Activated T-helper 1 cell treated with anti-CD3 and anti-CD28 coated beads, Interleukin-12 subunit alpha, Interleukin-12 subunit beta, Interleukin-2, Interleukin-4 antibody, amounts not matched to agents 30 ng/mL and 10 ng/mL and 1 ng/mL, durations not matched to agents 14 hours and 24 hours and 36 hours (primary cell): ENCODE measurements around the gene RCOR3. TPM values are rescaled to one million over a fixed set of nuclear protein-coding genes. Genes with fewer than 3 reads are reported as not detected.
"Not testable (repeated sequence)": the region's sequence is repeated elsewhere in the genome, so short reads cannot be mapped to it uniquely, and the experiment has no call there.

Source experiments
- DNase-seq: peaks from one replicate; pipeline ENCODE4 v3.0.0; 2021; ENCODE audit warnings: low spot score
- H3K27ac Mint-ChIP-seq: one replicate; pipeline ENCODE4 v1.8.0; 2021; ENCODE audit warnings: mild to moderate bottlenecking, mixed read lengths
- H3K27me3 Mint-ChIP-seq: one replicate; pipeline ENCODE4 v1.8.0; 2022; ENCODE audit warnings: mild to moderate bottlenecking, moderate library complexity, mixed read lengths; ENCODE audit not compliant: insufficient read depth
- H3K36me3 Mint-ChIP-seq: one replicate; pipeline ENCODE4 v1.8.0; 2021; ENCODE audit warnings: low read depth, mixed read lengths
- H3K4me1 Mint-ChIP-seq: one replicate; pipeline ENCODE4 v1.8.0; 2021; ENCODE audit warnings: low read depth, mixed read lengths
- H3K4me3 Mint-ChIP-seq: one replicate; pipeline ENCODE4 v1.8.0; 2021; ENCODE audit warnings: mild to moderate bottlenecking, moderate library complexity, mixed read lengths
- H3K9me3 Mint-ChIP-seq: one replicate; pipeline ENCODE4 v1.8.0; 2021; ENCODE audit warnings: mixed read lengths
- intact Hi-C: fragments of 100-400 bp; cut with micrococcal nuclease; formaldehyde crosslinking; loops from one replicate; pipeline ENCODE4 v1.15.1; 2024
- total RNA-seq: library from RNA; stranded (reverse); gene quantifications from 2 replicates; pipeline ENCODE4 v1.2.3, GENCODE V29; 2022

RCOR3 gene
- total RNA-seq, 1 donor from 2014 or later: 41.0 TPM

GRCh38 chr1:211240567-211240966 lies 18.6 kb upstream of the RCOR3 start:
- intact Hi-C loops, H3K9me3 Mint-ChIP-seq, H3K4me3 Mint-ChIP-seq, DNase-seq, H3K27me3 Mint-ChIP-seq, H3K4me1 Mint-ChIP-seq, H3K27ac Mint-ChIP-seq, H3K36me3 Mint-ChIP-seq: not testable (repeated sequence)

GRCh38 chr1:211241071-211241470 lies 18.1 kb upstream of the RCOR3 start:
- Mint-ChIP-seq H3K4me3 (no peak overlapping the region), H3K27me3 (peaks cover 7% of the 10 kb centered on the region), H3K36me3 (no peaks in the 10 kb centered on the region), H3K4me1 (no peaks in the 10 kb centered on the region), H3K27ac (no peak overlapping the region), H3K9me3 (no peaks in the 10 kb centered on the region)
- intact Hi-C loops: no loop called here
- DNase-seq: no peak

GRCh38 chr1:211243639-211244038 lies 15.5 kb upstream of the RCOR3 start:
- DNase-seq, H3K36me3 Mint-ChIP-seq, H3K4me3 Mint-ChIP-seq, H3K9me3 Mint-ChIP-seq, H3K27ac Mint-ChIP-seq, intact Hi-C loops, H3K4me1 Mint-ChIP-seq: not testable (repeated sequence)
- peaks cover 14% of the 10 kb centered on the region for H3K27me3 Mint-ChIP-seq

- intact Hi-C loops, DNase-seq, H3K4me1 Mint-ChIP-seq, H3K9me3 Mint-ChIP-seq, H3K27ac Mint-ChIP-seq, H3K4me3 Mint-ChIP-seq, H3K36me3 Mint-ChIP-seq: not testable (repeated sequence)
- H3K27me3 Mint-ChIP-seq: peaks cover 12% of the 10 kb centered on the region
Measured at GRCh38 chr1:211246583-211246982, 12.6 kb upstream of the RCOR3 start.

- no peak overlapping the region for H3K27ac Mint-ChIP-seq
- intact Hi-C loops: no loop called here
- H3K4me1 Mint-ChIP-seq: no peaks in the 10 kb centered on the region
- DNase-seq: no peak
- no peaks in the 10 kb centered on the region for H3K36me3 Mint-ChIP-seq
- no peaks in the 10 kb centered on the region for H3K9me3 Mint-ChIP-seq
- peaks cover 14% of the 10 kb centered on the region for H3K27me3 Mint-ChIP-seq
- no peak overlapping the region for H3K4me3 Mint-ChIP-seq
Measured at GRCh38 chr1:211247921-211248320, 11.2 kb upstream of the RCOR3 start.

- H3K27ac Mint-ChIP-seq, H3K4me3 Mint-ChIP-seq, DNase-seq, intact Hi-C loops, H3K36me3 Mint-ChIP-seq, H3K9me3 Mint-ChIP-seq, H3K4me1 Mint-ChIP-seq: not testable (repeated sequence)
- peaks cover 14% of the 10 kb centered on the region for H3K27me3 Mint-ChIP-seq
Measured at GRCh38 chr1:211249611-211250010, 9.6 kb upstream of the RCOR3 start.

- Mint-ChIP-seq H3K9me3 (no peaks in the 10 kb centered on the region), H3K4me3 (peak overlapping the region; percentile 90), H3K36me3 (peaks cover 6% of the 10 kb centered on the region), H3K27me3 (peaks cover 7% of the 10 kb centered on the region), H3K4me1 (peaks cover 19% of the 10 kb centered on the region), H3K27ac (peak overlapping the region; percentile 90)
- DNase-seq: no peak
- intact Hi-C loops: loop anchor here (1.0 to 5.0 kb wide), 5 partner anchors 29 to 1759 kb away; partner anchors contain the start of genes ANGEL2 and KCNH1
Measured at GRCh38 chr1:211257826-211258225, 1.3 kb upstream of the RCOR3 start.

GRCh38 chr1:211258310-211258755 lies 833 bp upstream of the RCOR3 start:
- H3K4me3 Mint-ChIP-seq: peak overlapping the region; percentile 90
- DNase-seq: peak; percentile 49
- H3K27ac Mint-ChIP-seq: peak overlapping the region; percentile 90
- peaks cover 6% of the 10 kb centered on the region for H3K27me3 Mint-ChIP-seq
- no peaks in the 10 kb centered on the region for H3K9me3 Mint-ChIP-seq
- H3K4me1 Mint-ChIP-seq: peaks cover 19% of the 10 kb centered on the region
- peaks cover 4% of the 10 kb centered on the region for H3K36me3 Mint-ChIP-seq
- intact Hi-C loops: loop anchor here (1.0 to 5.0 kb wide), 5 partner anchors 29 to 1759 kb away; partner anchors contain the start of genes ANGEL2 and KCNH1

- H3K4me3 Mint-ChIP-seq: peak overlapping the region; percentile 90
- H3K36me3 Mint-ChIP-seq: peaks cover 7% of the 10 kb centered on the region
- peaks cover 27% of the 10 kb centered on the region for H3K4me1 Mint-ChIP-seq
- DNase-seq: no peak
- no peaks in the 10 kb centered on the region for H3K9me3 Mint-ChIP-seq
- peaks cover 3% of the 10 kb centered on the region for H3K27me3 Mint-ChIP-seq
- peak overlapping the region; percentile 87 for H3K27ac Mint-ChIP-seq
- intact Hi-C loops: loop anchor here (1.0 to 10.0 kb wide), 12 partner anchors 22 to 1758 kb away; partner anchors contain the start of genes ANGEL2, DTL, INTS7 and NEK2
Measured at GRCh38 chr1:211259638-211260126, 516 bp downstream of the RCOR3 start.

GRCh38 chr1:211260141-211261107 lies 1.3 kb downstream of the RCOR3 start:
- intact Hi-C loops: loop anchor here (1.0 to 10.0 kb wide), 3 partner anchors 254 to 1496 kb away; partner anchors contain the start of gene NEK2
- H3K27ac Mint-ChIP-seq: peak overlapping the region; percentile 86
- H3K36me3 Mint-ChIP-seq: peaks cover 9% of the 10 kb centered on the region
- H3K9me3 Mint-ChIP-seq: no peaks in the 10 kb centered on the region
- DNase-seq: peak; percentile 60
- H3K27me3 Mint-ChIP-seq: no peaks in the 10 kb centered on the region
- peak overlapping the region; percentile 90 for H3K4me3 Mint-ChIP-seq
- H3K4me1 Mint-ChIP-seq: peaks cover 28% of the 10 kb centered on the region

GRCh38 chr1:211261229-211261628 lies 2.1 kb downstream of the RCOR3 start:
- Mint-ChIP-seq H3K27ac (no peak overlapping the region), H3K36me3 (peaks cover 11% of the 10 kb centered on the region), H3K4me1 (peaks cover 28% of the 10 kb centered on the region), H3K9me3 (no peaks in the 10 kb centered on the region), H3K27me3 (no peaks in the 10 kb centered on the region), H3K4me3 (peak overlapping the region; percentile 90)
- DNase-seq: no peak
- intact Hi-C loops: loop anchor here (10.0 kb wide), 2 partner anchors 414 to 1496 kb away; partner anchors contain the start of gene NEK2

GRCh38 chr1:211263022-211263421 lies 3.9 kb downstream of the RCOR3 start:
- DNase-seq, H3K27ac Mint-ChIP-seq, H3K9me3 Mint-ChIP-seq, H3K4me3 Mint-ChIP-seq, H3K27me3 Mint-ChIP-seq: not testable (repeated sequence)
- H3K4me1 Mint-ChIP-seq: peaks cover 22% of the 10 kb centered on the region
- intact Hi-C loops: loop anchor here (10.0 kb wide), 2 partner anchors 412 to 1498 kb away; partner anchors contain the start of gene NEK2
- H3K36me3 Mint-ChIP-seq: peaks cover 15% of the 10 kb centered on the region
